NCI-H345 treated with DMSO at 0.1 percent for 48 hours (cell line): ENCODE measurements around the gene CDRT15L2.
"Not testable (repeated sequence)": the region's sequence is repeated elsewhere in the genome, so short reads cannot be mapped to it uniquely, and the experiment has no call there.

Experiments used
- DNase-seq: peaks from one replicate; lab custom pipeline; 2025; ENCODE audit not compliant: unreplicated experiment; lab: John Stamatoyannopoulos, UW

CDRT15L2 gene

DNA sequence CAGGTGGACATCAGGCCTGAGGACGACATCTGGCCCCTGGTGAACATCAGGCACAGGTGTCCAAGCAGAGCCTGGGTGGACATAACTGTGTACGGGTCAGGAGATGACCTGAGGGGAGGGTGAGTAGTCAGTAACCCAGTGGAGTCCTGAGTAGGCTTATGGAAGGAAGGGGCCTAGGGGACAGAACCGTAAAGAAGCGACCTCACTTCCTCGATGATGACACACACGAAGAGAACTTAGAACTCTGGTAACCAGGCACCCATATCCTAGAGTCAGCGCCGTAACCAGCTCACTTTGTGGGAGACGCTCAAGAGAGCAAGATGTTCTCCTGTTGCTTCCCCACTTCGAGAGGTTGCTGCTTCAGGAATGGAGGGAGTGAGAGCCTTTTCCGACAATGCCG lies at the start of gene CDRT15L2:
CDRT15L2 (plus strand) TSS at position 301 of the 400 bp plus-strand sequence; CDS start at position 321, 20 bp downstream.
- not testable (repeated sequence) for DNase-seq

DNA sequence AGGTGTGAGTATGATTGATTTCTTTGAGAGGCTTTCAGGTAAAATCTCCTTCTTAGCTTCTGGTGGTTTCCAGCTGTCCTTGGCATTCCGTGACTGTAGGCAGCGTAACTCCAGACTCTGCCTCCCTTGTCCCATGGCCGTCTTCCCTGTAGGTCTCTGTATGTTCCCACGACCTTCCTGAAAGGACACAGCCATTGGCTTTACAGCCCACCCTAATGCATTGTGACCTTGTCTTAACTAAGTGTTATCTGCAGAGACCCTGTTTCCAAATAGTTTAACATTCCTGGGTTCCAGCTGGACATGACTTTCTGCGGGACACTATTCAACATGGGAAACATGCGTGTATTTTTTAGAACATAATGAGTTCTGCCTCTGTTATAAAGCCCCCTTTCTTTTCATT lies 49.4 kb upstream of the CDRT15L2 start:
- DNase-seq, result not testable (repeated sequence)

DNA sequence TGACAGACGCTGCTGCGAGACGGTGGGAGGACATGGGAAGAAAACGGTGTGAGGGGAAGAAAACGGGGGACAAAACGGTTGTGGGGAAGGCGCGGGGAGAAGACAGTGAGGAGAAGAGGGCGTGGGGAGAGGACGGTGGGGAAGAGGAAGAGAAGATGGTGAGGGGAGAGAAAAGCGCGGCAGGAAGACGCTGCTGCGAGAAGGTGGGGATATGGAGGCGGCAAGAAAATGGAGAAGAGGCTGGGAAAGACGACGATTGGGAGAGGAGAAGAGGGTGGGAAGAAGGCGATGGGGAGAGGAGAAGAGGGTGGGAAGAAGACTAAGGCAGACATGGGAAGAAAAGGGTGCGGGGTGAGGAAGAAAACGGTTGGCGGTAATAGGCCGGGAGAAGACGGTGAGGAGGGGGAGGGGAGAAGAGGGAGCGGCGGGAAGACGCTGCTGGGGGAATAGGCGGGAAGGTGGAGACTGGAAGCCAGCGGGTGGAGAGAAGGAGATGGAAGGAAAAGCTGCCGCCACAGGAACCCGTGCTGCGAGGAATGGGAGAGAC lies 46.9 kb upstream of the CDRT15L2 start:
- not testable (repeated sequence) for DNase-seq

DNA sequence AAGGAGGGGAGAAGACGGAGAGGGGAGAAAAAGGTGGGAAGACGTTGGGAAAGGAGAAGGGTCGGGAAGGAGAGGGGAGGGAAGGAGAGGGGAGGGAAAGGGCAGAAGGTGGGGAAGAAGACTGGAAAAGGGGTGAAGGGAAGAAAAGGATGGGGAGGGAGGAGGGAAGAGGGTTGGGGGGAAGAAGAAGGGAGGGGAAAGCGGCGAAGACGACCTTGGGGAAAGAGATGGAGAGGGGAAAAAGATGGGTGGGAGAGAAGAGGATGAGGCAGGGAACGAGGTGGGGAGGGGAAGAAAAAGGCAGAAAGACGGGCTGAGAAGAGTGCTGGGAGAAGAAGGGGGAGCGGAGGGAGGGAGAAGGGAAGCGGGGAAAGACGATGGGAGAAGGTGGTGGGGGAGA lies 46.3 kb upstream of the CDRT15L2 start:
- not testable (repeated sequence) for DNase-seq

DNA sequence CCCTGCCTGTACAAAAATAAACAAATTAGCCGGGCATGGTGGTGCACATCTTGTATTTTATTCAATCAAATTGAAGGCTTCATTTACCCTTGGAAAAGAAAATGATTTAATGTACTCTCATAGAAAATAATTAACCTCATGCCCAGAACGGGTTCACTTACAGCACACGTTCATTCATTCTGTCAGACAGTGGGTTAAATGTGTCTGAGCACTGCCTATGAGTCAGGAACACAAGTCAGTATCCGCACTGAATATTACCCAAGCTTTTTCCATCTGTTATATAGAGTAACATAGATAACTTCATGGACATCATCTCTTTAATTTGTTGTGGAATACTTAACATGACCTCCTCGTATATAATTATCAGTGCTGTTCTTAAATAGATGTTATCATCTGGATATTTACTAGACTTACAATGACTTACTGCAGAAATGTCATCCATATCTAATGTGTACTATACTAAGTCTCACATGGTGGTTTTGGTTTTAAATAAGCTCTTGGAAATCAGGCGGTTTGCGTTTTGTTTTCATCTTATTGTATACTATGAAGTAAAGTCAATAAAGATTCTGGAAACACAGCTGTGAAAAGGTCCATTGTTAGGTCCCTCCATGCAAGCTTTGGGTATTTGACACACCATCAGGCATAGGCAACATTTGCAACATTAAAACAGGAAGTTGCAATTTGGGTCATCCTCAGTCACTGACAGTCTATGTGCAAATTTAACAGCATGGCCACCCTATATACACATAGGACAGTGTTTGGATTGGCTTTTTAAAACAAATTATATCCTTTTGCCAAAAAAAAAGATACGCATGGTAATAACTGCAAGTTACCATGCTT lies 44.6 kb upstream of the CDRT15L2 start:
- not testable (repeated sequence) for DNase-seq

DNA sequence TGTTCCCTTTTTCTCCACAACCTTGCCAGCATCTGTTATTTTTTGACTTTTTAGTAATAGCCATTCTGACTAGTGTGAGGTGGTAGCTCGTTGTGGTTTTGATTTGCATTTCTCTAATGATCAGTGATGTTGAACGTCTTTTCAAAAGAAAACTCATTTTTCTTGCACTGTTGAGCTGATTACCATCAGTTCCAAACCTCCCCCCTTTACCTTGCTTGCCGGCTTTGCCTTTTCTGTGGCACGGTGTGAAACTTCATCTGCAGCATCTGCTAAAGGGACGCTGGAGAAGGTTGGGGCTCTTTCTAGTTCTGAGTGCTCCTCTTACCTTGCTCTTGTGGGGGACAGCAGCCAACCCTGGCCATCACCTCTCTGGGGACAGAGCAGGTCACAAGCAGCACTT lies 39.1 kb upstream of the CDRT15L2 start:
- DNase-seq, result not testable (repeated sequence)

DNA sequence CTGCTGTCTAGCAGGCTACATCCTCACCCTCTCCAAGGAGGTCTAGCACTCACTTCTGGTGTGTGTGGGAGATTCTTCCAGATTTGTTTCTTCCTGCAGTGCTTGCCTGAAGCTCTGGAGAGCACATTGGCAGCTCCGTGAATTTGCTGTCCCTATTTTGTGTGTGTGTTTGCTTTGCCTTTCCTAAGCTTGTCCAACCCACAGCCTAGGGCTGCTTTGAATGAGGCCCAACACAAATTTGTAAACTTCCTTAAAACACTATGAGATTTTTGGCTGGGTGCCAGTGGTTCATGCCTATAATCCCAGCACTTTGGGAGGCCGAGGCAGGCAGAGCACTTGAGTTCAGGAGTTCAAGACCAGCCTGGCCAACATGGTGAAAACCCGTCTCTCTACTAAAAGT lies 38.7 kb upstream of the CDRT15L2 start:
- DNase-seq, result not testable (repeated sequence)

DNA sequence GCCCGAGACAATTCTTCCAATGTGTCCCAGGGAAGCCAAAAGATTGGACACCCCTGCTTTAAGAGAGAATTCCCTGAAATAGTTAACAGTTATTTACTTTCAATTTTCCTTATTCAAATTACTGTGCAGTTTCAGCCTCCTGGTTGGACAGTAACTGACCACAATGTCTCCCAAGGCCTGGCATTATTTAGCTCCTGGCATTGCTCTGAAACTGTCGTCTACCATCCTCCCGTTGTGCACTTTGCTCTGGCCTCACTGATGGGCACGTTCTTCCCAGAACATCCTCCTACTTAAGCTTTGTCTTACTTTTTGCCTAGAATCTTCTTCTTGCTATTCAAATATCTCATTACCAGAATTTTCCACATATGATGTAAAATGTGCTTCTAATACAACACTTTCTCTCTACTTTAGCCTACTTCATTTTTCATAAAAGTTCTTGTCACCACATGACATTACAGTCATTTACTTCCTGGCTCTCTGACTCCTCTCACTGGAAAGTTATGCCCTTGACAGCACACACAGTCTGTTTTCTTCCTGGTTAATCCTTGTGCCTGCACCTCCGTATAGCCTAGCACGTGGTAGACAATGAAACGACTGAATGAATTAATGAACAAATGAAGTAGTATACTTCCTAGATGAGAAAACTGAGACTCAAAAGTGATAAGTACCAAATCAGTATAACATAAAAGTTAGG lies 37.5 kb upstream of the CDRT15L2 start:
- not testable (repeated sequence) for DNase-seq

DNA sequence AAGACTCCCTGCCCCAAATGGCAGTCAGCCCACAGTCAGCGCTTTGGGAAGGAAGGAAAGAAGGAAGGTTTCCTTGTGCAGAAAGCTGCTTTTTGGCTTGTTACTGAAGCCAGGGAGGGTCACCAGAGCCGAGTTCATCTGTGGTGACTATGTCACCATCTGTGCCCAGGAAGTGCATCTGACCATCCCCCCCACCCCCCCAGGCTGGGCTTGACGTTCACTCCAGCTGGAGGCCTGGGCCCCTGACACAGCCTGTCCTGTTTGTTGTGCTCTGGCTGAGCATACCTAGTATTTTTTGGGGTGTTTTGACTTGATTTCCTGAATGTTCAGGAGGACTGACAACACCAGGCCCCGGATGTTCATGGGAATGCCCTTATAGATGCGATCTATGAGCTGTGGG lies 31.6 kb upstream of the CDRT15L2 start:
- DNase-seq, result not testable (repeated sequence)

DNA sequence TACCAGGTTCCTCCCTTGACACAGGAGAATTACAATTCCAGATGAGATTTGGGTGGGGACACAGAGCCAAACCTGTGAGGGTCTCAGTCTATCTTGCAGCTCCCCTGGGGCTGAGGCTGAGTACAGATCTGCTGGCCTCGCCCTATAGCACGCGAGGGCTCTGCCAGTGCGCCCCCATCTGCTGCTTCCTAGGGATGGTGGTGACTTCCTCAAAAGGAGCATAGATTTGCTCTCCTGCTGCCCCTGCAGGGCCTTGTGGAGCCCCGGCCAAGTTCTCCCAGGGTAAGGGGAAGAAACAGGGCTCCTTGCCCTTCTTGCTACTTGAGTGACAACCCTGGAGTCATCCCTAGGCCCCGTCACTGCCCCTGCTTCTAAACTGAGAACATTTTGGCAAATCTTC lies 26.6 kb upstream of the CDRT15L2 start:
- DNase-seq, result not testable (repeated sequence)

DNA sequence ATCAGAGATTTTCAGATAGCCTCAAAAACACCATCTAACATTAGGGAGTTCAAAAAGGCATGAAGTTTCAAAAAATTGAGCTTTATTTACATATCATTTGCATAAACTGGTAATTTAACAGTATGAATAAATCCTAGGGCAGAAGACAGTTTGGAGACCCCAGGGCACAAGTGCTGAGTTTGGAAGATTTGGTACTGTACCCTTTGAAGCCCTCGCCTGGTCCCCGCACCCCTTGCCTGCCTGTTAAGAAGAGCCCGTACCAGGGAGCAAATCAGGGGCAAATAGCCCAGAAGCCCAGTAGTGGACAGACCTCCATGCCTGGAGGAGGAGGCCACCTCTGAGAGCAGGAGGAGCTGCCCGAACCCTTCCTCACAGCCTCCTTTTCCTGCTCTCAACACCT lies 24.8 kb upstream of the CDRT15L2 start:
- DNase-seq, result not testable (repeated sequence)

DNA sequence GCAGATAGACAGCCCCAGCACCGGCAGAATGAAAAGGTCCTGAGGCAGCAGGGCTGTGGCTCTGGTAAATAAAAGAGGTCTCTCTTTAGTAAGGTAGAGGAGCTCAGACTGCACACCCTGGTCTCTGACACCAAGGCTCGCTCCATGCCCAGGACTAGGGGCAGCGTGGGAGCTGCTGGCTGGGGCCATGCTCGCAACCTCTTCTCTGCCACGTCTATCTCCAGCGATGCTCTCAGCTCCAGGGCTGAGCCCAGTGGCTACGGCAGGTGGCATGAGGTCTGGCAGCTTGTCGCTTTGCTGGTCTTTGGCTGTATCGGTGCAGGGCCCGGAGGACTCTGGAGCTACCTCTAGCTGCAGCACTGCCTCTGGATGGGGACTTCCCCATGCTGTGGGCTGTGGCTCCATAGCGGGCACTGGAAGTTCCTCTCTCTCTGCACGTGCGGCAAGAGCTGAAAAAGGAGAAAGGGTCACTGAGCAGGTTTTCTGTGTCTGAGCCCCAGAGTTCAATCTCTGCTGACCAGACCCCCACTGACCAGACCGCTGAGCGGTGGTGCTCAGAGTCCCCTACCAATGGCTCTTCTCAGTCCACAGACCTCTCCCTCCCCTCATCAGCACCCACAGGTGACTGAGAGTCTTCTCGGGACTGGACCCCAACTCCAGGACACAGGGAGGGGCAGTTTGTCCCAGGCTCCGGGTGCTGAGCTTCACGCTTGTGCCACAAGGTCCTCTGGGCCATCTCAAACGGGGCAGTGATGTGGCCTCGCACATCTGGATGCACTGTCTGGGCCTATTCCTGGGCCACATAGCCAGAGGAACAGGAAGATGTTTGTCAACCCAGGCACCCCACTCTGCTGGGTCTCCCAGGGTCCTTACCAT lies 24.2 kb upstream of the CDRT15L2 start:
- DNase-seq, result not testable (repeated sequence)

DNA sequence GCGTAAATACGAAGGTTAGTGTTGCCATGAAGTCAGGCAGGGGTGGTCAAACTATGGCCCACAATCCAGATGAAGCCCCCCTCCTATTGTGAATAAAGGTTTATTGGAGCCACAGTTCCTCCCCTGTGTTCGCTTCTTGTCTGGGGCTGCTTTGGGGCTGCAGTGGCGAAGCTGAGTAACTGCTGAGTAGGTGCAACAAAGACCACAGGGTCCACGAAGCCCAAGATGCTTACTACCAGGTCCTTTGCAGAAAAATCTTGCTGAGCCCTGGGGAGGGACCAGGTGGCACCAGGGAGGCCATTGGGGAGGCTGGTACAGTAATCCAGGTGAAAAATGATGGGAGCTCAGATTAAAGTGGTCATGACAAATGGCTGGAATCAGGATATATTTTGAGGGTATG lies 21.4 kb upstream of the CDRT15L2 start:
- DNase-seq, result not testable (repeated sequence)

DNA sequence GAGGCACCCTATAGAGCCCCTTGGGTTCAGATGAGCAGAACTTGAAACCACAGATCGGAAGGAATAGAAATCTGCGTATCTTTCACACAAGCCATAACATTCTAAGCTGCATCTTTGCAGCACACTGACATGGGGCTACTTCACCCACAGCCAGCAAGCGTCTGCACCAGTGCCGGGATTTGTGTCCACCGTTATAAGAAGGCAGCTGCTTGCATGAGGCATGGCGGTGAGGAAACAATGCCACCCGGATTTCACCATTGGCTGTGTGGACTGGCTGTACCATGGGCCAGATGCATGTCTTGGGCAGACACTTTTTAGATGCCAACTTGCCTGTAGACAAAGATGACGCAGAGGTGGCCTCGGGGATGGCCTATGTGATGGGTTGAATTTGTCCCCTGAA lies 20.5 kb upstream of the CDRT15L2 start:
- DNase-seq, result not testable (repeated sequence)

DNA sequence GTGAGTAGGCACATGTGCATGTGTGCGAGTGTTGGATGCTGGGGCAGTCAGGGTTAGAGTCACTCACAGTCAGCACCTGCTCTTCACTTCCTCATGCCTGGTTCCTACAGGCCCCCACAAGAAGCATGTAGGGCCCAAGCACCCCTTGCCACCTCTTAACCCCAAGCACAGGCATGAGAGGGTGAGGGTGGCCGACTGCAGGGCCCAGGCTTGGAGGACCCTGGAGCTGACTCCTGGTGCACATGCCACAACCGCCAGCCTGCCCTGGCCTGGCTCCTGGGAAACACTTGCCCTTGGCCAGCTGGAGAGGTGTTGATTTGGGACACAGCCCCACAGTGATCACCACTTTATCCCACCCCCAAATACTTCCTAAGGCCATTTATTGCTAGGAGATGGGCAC lies 16.9 kb upstream of the CDRT15L2 start:
- DNase-seq, result no peak

DNA sequence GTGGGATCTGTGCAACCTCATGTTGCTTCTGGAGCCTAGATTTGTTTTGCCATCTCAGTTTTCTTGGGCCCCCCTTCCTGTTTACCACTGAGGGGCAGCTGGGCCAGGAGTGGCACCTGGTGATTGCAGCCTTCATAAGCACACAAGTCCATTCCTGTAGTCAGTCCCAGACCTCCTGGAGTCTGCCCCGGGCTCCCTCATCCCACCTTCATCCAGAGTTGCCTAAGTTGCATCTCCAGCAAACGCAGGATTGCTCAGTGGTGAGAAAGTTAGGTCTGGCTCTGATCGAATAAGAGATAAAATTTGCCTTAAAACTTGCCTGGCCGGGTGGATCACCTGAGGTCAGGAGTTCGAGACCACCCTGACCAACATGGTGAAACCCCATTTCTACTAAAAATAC lies 14.3 kb upstream of the CDRT15L2 start:
- not testable (repeated sequence) for DNase-seq

DNA sequence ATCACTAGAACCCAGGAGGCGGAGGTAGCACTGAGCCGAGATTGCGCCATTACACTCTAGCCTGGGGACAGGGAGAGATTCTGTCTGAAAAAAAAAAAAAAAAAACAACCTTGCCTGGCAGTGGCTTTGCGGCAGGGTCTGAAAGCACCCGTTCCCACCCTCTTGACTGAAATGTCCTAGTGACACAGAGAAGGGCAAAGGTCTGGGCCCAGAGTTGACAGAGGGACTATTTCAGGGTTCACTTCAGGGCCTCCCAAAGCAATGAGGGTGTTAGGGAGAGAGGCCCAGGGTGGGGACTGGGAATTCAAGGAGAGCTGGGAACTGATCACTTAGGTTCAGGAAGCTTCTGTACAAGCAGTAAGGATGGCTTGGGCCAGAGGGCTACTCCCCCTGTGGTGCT lies 13.8 kb upstream of the CDRT15L2 start:
- DNase-seq, result no peak

DNA sequence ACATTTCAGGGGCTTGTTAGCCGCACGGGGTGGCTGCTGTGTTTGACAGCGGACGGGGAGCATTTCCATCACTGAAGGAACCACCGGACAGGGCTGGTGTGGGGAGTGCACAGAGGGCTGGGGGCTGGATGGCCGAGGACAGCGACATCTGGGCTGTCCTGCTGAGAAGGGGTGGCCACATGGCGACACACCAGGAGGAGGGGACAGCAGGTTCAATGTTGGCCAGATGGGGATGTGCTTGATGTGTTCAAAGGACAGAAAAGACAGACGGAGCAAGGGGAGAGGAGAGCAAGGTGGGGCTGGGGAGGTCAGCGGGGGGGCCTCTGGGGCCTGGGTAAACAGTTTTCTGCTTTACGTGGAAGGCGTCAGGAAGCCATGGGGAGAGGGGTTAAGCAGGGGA lies 12.8 kb upstream of the CDRT15L2 start:
- not testable (repeated sequence) for DNase-seq

DNA sequence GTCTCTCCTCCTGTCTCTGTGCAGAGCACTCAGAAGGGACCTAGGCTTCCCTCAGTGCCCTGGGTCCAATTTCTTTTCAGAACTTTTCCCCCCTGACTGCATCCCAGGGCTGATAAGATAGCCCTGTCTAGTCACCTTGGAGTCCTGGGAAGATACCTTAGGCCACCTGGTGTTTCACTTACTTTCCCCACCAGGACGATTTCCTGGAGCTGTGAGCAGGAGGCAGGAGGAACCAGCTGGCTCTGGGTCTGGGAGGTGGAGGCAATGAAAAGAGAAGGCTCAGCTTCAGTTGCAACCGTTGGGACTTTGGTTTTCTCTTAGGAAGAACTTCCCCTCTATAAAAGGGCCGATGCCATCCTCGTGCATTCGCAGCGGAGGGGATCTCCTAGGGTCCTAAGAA lies 12.1 kb upstream of the CDRT15L2 start:
- DNase-seq, result not testable (repeated sequence)

DNA sequence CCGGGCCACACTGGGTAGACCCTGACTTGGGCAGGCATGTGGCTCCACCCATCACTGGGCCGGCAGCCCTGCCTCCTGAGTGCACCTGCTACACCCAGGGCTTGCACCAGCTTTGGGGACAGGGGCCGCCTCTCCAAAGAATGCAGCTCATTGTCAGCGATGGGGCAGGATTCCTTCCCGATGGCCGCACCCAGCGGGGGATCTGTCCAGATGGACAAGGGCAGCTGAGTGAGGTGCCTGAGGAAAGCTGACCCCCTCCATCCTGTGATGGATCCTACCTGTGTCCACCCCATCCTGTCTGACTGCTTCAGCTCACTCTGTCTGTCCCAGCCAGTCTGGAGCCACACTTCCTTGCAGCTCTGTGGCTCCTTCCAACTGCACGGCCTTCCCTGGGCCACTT lies 10.9 kb upstream of the CDRT15L2 start:
- not testable (repeated sequence) for DNase-seq

DNA sequence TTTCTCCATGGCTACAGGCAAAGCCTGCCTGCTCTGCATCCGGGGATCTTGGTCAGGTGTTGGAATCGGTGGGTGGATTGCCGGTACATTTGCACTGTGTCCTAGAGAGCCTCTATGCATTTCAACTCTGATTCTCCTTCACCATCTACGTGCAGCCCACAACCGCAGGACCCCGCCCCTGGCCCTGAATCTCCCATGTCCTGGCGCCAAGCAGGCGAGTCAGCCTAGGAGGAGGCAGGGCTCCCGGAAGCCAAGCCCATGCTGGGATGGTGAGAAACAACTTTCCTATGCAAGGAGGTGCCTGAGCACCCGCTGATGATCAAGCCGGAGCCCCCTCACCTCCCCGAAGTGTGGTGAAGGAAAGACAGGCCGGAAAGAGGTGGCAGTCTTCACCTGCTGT lies 7.9 kb upstream of the CDRT15L2 start:
- not testable (repeated sequence) for DNase-seq
